ENCODE data around the gene SND1. TPM values are rescaled to one million over a fixed set of nuclear protein-coding genes. Genes with fewer than 3 reads are reported as not detected.

SND1 gene
- total RNA-seq, 1 donor from 2014 or later: 232 TPM

GRCh38 chr7:127888411-127888810, 236.4 kb downstream of the SND1 start:
- Histone ChIP-seq H3K36me3 (ENCODE audit: control insufficient read depth, insufficient read depth, low read length) (no peaks in the 10 kb centered on the region), H3K4me3 (ENCODE audit: low read depth, low read length) (no peak overlapping the region), H3K27me3 (ENCODE audit: control insufficient read depth, insufficient read depth, low read length) (no peaks in the 10 kb centered on the region)
- TF ChIP-seq CTCF (IDR thresholded peaks at IDR 0.05; ENCODE audit: insufficient read depth, low read length, severe bottlenecking): no peak
- FAIRE-seq (no peak), DNase-seq (ENCODE audit: low read depth) (no peak)

- DNase-seq (ENCODE audit: low read depth) (no peak), FAIRE-seq (no peak)
- TF ChIP-seq CTCF (IDR thresholded peaks at IDR 0.05; ENCODE audit: insufficient read depth, low read length, severe bottlenecking): no peak
These were observed 236.8 kb downstream of the SND1 start for GRCh38 chr7:127888825-127889224.

GRCh38 chr7:127889677-127890076, 237.7 kb downstream of the SND1 start:
- no peaks in the 10 kb centered on the region for H3K27me3 ChIP-seq (ENCODE audit: control insufficient read depth, insufficient read depth, low read length)
- H3K36me3 ChIP-seq (ENCODE audit: control insufficient read depth, insufficient read depth, low read length): no peaks in the 10 kb centered on the region
- TF ChIP-seq CTCF (IDR thresholded peaks at IDR 0.05; ENCODE audit: insufficient read depth, low read length, severe bottlenecking): no peak
- FAIRE-seq (no peak), DNase-seq (ENCODE audit: low read depth) (no peak)
- no peak overlapping the region for H3K4me3 ChIP-seq (ENCODE audit: low read depth, low read length)

More at GRCh38 chr7:127888825-127889224, 236.8 kb downstream of the SND1 start:
- H3K4me3 ChIP-seq (ENCODE audit: low read depth, low read length): no peak overlapping the region
- no peaks in the 10 kb centered on the region for H3K27me3 ChIP-seq (ENCODE audit: control insufficient read depth, insufficient read depth, low read length)
- H3K36me3 ChIP-seq (ENCODE audit: control insufficient read depth, insufficient read depth, low read length): no peaks in the 10 kb centered on the region

- no peaks in the 10 kb centered on the region for H3K27me3 ChIP-seq (ENCODE audit: control insufficient read depth, insufficient read depth, low read length)
- no peak for DNase-seq (ENCODE audit: low read depth)
- no peak for FAIRE-seq
- H3K4me3 ChIP-seq (ENCODE audit: low read depth, low read length): no peak overlapping the region
- no peak for TF ChIP-seq CTCF (IDR thresholded peaks at IDR 0.05; ENCODE audit: insufficient read depth, low read length, severe bottlenecking)
- no peaks in the 10 kb centered on the region for H3K36me3 ChIP-seq (ENCODE audit: control insufficient read depth, insufficient read depth, low read length)
These were observed 238.7 kb downstream of the SND1 start for GRCh38 chr7:127890726-127891125.

- H3K36me3 ChIP-seq (ENCODE audit: control insufficient read depth, insufficient read depth, low read length): no peaks in the 10 kb centered on the region
- no peak overlapping the region for H3K4me3 ChIP-seq (ENCODE audit: low read depth, low read length)
- TF ChIP-seq CTCF (IDR thresholded peaks at IDR 0.05; ENCODE audit: insufficient read depth, low read length, severe bottlenecking): no peak
- FAIRE-seq (no peak), DNase-seq (ENCODE audit: low read depth) (no peak)
- H3K27me3 ChIP-seq (ENCODE audit: control insufficient read depth, insufficient read depth, low read length): no peaks in the 10 kb centered on the region
These were observed 239.2 kb downstream of the SND1 start for GRCh38 chr7:127891144-127891543.

- Histone ChIP-seq H3K27me3 (ENCODE audit: control insufficient read depth, insufficient read depth, low read length) (no peaks in the 10 kb centered on the region), H3K36me3 (ENCODE audit: control insufficient read depth, insufficient read depth, low read length) (no peaks in the 10 kb centered on the region), H3K4me3 (ENCODE audit: low read depth, low read length) (no peak overlapping the region)
- DNase-seq (ENCODE audit: low read depth) (no peak), FAIRE-seq (no peak)
- no peak for TF ChIP-seq CTCF (IDR thresholded peaks at IDR 0.05; ENCODE audit: insufficient read depth, low read length, severe bottlenecking)
These were observed 240.0 kb downstream of the SND1 start for GRCh38 chr7:127891854-127892438.

Data from bronchial epithelial cell (primary cell).